Nephron (organoid): Measurements from ENCODE around the gene SESTD1.

ENCODE experiments used
- H3K27ac Mint-ChIP-seq, 3 experiments: 2 replicates each; pipeline ENCODE4 v1.8.0; 2020; ENCODE audit warnings: mixed read lengths in 3 of 3, mild to moderate bottlenecking in 2 of 3, moderate library complexity in 1 of 3
- H3K27me3 Mint-ChIP-seq: 2 replicates; pipeline ENCODE4 v1.8.0; 2021; ENCODE audit warnings: low read depth, mild to moderate bottlenecking, moderate library complexity, mixed read lengths
- H3K36me3 Mint-ChIP-seq: 2 replicates; pipeline ENCODE4 v1.8.0; 2020; ENCODE audit warnings: low read depth, mixed read lengths
- H3K4me1 Mint-ChIP-seq: 2 replicates; pipeline ENCODE4 v1.8.0; 2020; ENCODE audit warnings: mixed read lengths
- H3K4me3 Mint-ChIP-seq, 3 experiments: 2 replicates each; pipeline ENCODE4 v1.8.0; 2020; ENCODE audit warnings: mild to moderate bottlenecking in 3 of 3, mixed read lengths in 3 of 3, moderate library complexity in 2 of 3
- H3K9me3 Mint-ChIP-seq: 2 replicates; pipeline ENCODE4 v1.8.0; 2020; ENCODE audit warnings: mixed read lengths
- TF ChIP-seq, protein P1 (sequence below), 3 experiments: fragments of 200-600 bp; sonication (generic); IDR thresholded peaks; one replicate each; pipeline ENCODE4 v1.5.0; 2021; ENCODE audit warnings: antibody characterized with exemption in 3 of 3; ENCODE audit not compliant: unreplicated experiment in 3 of 3

The SESTD1 gene

DNA sequence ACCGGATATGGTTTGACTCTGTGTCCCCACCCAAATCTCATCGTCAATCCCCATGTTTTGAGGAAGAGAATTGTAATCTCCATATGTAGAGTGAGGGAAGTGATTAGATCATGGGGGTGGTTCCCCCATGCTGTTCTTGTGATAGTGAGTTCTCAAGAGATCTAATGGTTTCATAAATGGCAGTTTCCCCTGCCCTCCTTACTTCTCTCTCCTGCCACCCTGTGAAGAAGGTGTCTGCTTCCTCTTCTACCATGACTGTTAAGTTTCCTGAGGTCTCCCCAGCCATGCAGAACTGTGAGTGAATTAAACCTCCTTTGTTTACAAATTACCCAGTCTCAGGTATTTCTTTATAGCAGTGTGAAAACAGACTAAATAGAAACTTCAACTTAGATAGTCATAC, 69.5 kb downstream of the SESTD1 start:
- TF ChIP-seq, protein P1, sequence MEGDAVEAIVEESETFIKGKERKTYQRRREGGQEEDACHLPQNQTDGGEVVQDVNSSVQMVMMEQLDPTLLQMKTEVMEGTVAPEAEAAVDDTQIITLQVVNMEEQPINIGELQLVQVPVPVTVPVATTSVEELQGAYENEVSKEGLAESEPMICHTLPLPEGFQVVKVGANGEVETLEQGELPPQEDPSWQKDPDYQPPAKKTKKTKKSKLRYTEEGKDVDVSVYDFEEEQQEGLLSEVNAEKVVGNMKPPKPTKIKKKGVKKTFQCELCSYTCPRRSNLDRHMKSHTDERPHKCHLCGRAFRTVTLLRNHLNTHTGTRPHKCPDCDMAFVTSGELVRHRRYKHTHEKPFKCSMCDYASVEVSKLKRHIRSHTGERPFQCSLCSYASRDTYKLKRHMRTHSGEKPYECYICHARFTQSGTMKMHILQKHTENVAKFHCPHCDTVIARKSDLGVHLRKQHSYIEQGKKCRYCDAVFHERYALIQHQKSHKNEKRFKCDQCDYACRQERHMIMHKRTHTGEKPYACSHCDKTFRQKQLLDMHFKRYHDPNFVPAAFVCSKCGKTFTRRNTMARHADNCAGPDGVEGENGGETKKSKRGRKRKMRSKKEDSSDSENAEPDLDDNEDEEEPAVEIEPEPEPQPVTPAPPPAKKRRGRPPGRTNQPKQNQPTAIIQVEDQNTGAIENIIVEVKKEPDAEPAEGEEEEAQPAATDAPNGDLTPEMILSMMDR (IDR thresholded peaks at IDR 0.05; ENCODE audit: unreplicated experiment in 3 of 3) = no peak
- Mint-ChIP-seq H3K4me3 (no peak overlapping the region), H3K27ac (no peak overlapping the region), H3K36me3 (peaks cover 67% of the 10 kb centered on the region), H3K9me3 (peaks cover 60% of the 10 kb centered on the region), H3K4me1 (no peaks in the 10 kb centered on the region), H3K27me3 (no peaks in the 10 kb centered on the region)

DNA sequence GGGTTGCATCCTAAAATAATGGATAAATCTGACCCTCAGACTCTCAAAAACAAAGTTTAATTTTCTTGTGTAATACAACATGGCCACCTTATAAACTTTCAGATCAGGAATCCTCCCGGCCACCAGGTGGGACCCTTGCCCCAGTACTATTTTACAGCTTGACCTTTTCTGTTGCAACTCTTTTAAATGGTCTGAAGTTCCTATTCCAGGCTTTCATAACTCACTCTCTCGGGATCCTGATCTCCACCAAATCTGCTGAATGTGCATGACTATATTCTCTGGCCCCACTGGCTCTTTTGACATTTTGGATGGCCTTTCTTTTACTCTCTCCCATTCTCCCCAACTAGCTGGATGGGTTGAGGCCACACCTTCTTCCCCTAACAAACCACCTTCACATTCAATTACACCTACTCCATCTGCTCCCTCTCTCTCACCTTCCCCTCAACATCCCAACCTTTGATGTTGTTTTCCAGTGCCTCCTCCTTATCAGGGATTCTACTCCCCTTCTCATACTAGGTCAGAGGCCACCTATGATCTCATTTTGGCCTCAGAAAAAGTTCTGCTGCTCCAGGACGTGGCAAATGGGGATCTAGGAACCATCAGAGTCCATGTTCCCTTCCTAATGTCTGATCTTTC, 70.8 kb downstream of the SESTD1 start:
- no peak overlapping the region for H3K27ac Mint-ChIP-seq
- H3K4me3 Mint-ChIP-seq = no peak overlapping the region
- peaks cover 79% of the 10 kb centered on the region for H3K36me3 Mint-ChIP-seq
- H3K9me3 Mint-ChIP-seq = peaks cover 72% of the 10 kb centered on the region
- H3K4me1 Mint-ChIP-seq = no peaks in the 10 kb centered on the region
- TF ChIP-seq, protein P1 (IDR thresholded peaks at IDR 0.05; ENCODE audit: unreplicated experiment in 3 of 3) = no peak
- H3K27me3 Mint-ChIP-seq = no peaks in the 10 kb centered on the region

DNA sequence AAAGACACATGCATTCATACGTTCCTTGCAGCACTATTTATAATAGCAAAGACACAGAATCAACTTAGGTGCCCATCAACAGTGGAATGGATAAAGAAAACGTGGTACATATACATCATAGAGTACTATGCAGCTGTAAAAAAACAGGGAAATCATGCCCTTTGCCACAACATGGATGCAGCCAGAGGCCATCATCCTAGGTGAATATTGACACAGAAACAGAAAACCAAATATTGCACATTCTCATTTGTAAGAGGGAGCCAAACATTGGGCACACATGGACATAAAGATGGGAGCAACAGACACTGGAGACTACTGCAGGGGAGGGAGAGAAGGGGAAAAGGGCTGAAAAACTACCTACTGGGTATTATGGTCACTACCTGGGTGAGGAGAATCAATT, 73.5 kb downstream of the SESTD1 start:
- Mint-ChIP-seq H3K27ac (no peak overlapping the region), H3K27me3 (no peaks in the 10 kb centered on the region), H3K4me3 (no peak overlapping the region), H3K36me3 (peaks cover 93% of the 10 kb centered on the region), H3K9me3 (peaks cover 81% of the 10 kb centered on the region), H3K4me1 (peaks cover 3% of the 10 kb centered on the region)
- TF ChIP-seq, protein P1 (IDR thresholded peaks at IDR 0.05; ENCODE audit: unreplicated experiment in 3 of 3) = no peak

DNA sequence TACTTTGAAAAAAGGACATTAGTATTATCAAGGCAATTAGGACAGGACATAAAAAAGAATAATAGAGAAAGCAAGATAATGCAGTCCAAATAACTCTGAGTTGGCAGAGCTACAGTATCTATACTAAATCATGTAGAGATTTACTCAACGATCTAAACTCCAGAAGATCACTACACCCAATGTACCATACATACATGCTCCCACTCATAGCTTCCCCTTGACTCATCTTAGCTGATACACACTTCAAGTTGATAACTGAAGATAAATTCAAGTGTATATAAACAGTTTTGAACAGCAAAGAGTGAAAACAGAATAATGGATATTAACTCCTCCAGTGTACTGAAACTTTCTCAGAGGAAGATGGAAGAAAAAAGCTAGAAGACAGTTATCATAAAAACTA, 78.5 kb downstream of the SESTD1 start:
- peak overlapping the region in 1 of 3 experiments; percentile 12 for H3K27ac Mint-ChIP-seq
- peaks cover 43% of the 10 kb centered on the region for H3K9me3 Mint-ChIP-seq
- H3K4me1 Mint-ChIP-seq = peaks cover 4% of the 10 kb centered on the region
- H3K27me3 Mint-ChIP-seq = no peaks in the 10 kb centered on the region
- H3K36me3 Mint-ChIP-seq = peaks cover 59% of the 10 kb centered on the region
- no peak overlapping the region for H3K4me3 Mint-ChIP-seq
- TF ChIP-seq, protein P1 (IDR thresholded peaks at IDR 0.05; ENCODE audit: unreplicated experiment in 3 of 3) = no peak

DNA sequence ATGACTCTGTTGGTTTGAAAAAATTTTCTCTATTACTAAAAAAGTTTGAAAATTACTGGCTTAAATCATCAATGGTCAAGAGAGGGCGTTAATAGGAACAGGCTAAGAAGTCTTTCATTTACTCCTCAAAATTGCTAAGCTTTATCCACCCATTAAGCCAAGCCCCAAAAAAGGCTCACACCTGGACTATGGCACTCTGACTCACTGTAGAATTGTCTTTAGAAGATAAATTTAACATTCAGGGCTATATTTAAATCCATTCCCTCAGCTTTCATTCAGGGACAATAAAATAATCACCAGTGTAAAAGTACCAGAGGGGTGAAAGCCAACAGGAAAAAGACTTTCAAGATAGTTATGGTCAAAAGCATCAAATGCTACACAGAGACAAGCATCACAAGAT, 80.0 kb downstream of the SESTD1 start:
- H3K27me3 Mint-ChIP-seq = no peaks in the 10 kb centered on the region
- H3K9me3 Mint-ChIP-seq = peaks cover 31% of the 10 kb centered on the region
- H3K4me1 Mint-ChIP-seq = peaks cover 9% of the 10 kb centered on the region
- peaks cover 56% of the 10 kb centered on the region for H3K36me3 Mint-ChIP-seq
- no peak overlapping the region for H3K4me3 Mint-ChIP-seq
- TF ChIP-seq, protein P1 (IDR thresholded peaks at IDR 0.05; ENCODE audit: unreplicated experiment in 3 of 3) = no peak
- H3K27ac Mint-ChIP-seq = no peak overlapping the region

DNA sequence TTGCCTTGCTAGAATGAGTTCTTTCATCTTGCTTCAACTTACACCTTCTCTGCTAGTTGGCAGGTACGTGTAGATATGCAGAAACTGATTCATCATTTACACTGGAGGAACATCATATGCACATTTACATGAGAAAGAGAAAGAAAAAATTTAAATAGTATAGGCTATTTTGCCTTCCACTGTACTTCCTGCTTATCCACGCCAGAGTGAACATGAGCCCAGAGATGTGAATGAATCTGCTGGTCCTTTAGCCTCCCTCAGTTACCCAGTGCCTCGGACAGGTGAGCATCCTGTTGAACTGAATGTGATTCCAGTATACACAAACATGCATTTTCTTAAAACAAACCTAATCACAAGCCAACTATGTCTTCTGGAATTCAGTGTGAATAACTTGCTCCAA, 83.6 kb downstream of the SESTD1 start:
- Mint-ChIP-seq H3K27me3 (no peaks in the 10 kb centered on the region), H3K36me3 (peaks cover 32% of the 10 kb centered on the region), H3K4me1 (peaks cover 10% of the 10 kb centered on the region), H3K27ac (no peak overlapping the region), H3K4me3 (no peak overlapping the region), H3K9me3 (peaks cover under 1% of the 10 kb centered on the region)
- TF ChIP-seq, protein P1 (IDR thresholded peaks at IDR 0.05; ENCODE audit: unreplicated experiment in 3 of 3) = no peak
